Measurements from ENCODE around the gene PLD2. TPM values are rescaled to one million over a fixed set of nuclear protein-coding genes. Genes with fewer than 3 reads are reported as not detected.

PLD2 gene
- polyA plus RNA-seq, 3 donors, result 3.5 to 122 (median 4.0) TPM

GRCh38 chr17:4858068-4858881 is 51.3 kb downstream of the PLD2 start:
- H3K27ac Mint-ChIP-seq, result peak overlapping the region in 3 of 7 donors; percentile 10 to 63 (median 18)
- Histone ChIP-seq H4K20me1 (ENCODE audit: insufficient read depth, low read length) (peaks cover 46% of the 10 kb centered on the region), H3K4me2 (replicated peaks; ENCODE audit: extremely low read depth, low read length, poor library complexity, severe bottlenecking) (peak overlapping the region; percentile 30), H3K9ac (ENCODE audit: insufficient read depth, low read length, poor library complexity, severe bottlenecking) (peak overlapping the region; percentile 18), H3K36me3 (replicated peaks in 1 of 2; ENCODE audit: control insufficient read depth in 1 of 2, insufficient read depth in 2 of 2, low read length in 2 of 2) (peaks cover 21 to 43% of the 10 kb centered on the region in 2 donors), H3K27me3 (ENCODE audit: control insufficient read depth in 2 of 2, insufficient read depth in 2 of 2, low read length in 2 of 2) (no peaks in the 10 kb centered on the region), H3K9me3 (replicated peaks in 1 of 2; ENCODE audit: control insufficient read depth in 1 of 2, insufficient read depth in 1 of 2, low read length in 2 of 2) (no peaks in the 10 kb centered on the region), H3K4me1 (ENCODE audit: control insufficient read depth in 1 of 2, insufficient read depth in 2 of 2, low read length in 2 of 2) (peaks cover 13 to 22% of the 10 kb centered on the region in 2 donors), H3K79me2 (ENCODE audit: insufficient read depth, low read length) (peaks cover 41% of the 10 kb centered on the region), H2AFZ (ENCODE audit: insufficient read depth, low read depth, low read length, poor library complexity, severe bottlenecking) (no peak overlapping the region), H3K4me3 (replicated peaks in 1 of 3; ENCODE audit: low read depth in 2 of 3, low read length in 3 of 3) (no peak overlapping the region), H3K27ac (ENCODE audit: low read depth in 1 of 2, low read length in 2 of 2) (peak overlapping the region in 1 of 2 donors; percentile 20)
- intact Hi-C loops (cut with micrococcal nuclease), result no loop called here
- TF ChIP-seq CTCF (IDR thresholded peaks at IDR 0.05), result no peak
- peaks cover 48 to 59% of the 10 kb centered on the region in 2 donors for H3K36me3 Mint-ChIP-seq
- no peak overlapping the region for H3K4me3 Mint-ChIP-seq
- WGBS (ENCODE audit: insufficient coverage), result 60% methylated on average over 1 of the region's 7 CpGs
- DNase-seq, result no peak
- H3K9me3 Mint-ChIP-seq, result no peaks in the 10 kb centered on the region
- peaks cover 2 to 4% (median 3%) of the 10 kb centered on the region in 3 donors for H3K27me3 Mint-ChIP-seq (ENCODE audit: low read depth in 3 of 3)
- H3K4me1 Mint-ChIP-seq, result peaks cover 19% of the 10 kb centered on the region

GRCh38 chr17:4858882-4859260 is 51.9 kb downstream of the PLD2 start:
- Histone ChIP-seq H3K9ac (ENCODE audit: insufficient read depth, low read length, poor library complexity, severe bottlenecking) (no peak overlapping the region), H2AFZ (ENCODE audit: insufficient read depth, low read depth, low read length, poor library complexity, severe bottlenecking) (no peak overlapping the region), H3K4me1 (ENCODE audit: control insufficient read depth in 1 of 2, insufficient read depth in 2 of 2, low read length in 2 of 2) (peaks cover 13 to 22% of the 10 kb centered on the region in 2 donors), H3K36me3 (replicated peaks in 1 of 2; ENCODE audit: control insufficient read depth in 1 of 2, insufficient read depth in 2 of 2, low read length in 2 of 2) (peaks cover 19 to 42% of the 10 kb centered on the region in 2 donors), H3K27ac (ENCODE audit: low read depth in 1 of 2, low read length in 2 of 2) (no peak overlapping the region), H3K4me3 (replicated peaks in 1 of 3; ENCODE audit: low read depth in 2 of 3, low read length in 3 of 3) (no peak overlapping the region), H3K4me2 (replicated peaks; ENCODE audit: extremely low read depth, low read length, poor library complexity, severe bottlenecking) (peak overlapping the region; percentile 30), H4K20me1 (ENCODE audit: insufficient read depth, low read length) (peaks cover 49% of the 10 kb centered on the region), H3K79me2 (ENCODE audit: insufficient read depth, low read length) (peaks cover 38% of the 10 kb centered on the region), H3K9me3 (replicated peaks in 1 of 2; ENCODE audit: control insufficient read depth in 1 of 2, insufficient read depth in 1 of 2, low read length in 2 of 2) (no peaks in the 10 kb centered on the region), H3K27me3 (ENCODE audit: control insufficient read depth in 2 of 2, insufficient read depth in 2 of 2, low read length in 2 of 2) (no peaks in the 10 kb centered on the region)
- intact Hi-C loops (cut with micrococcal nuclease), result no loop called here
- DNase-seq, result no peak
- no peak overlapping the region for H3K4me3 Mint-ChIP-seq
- peaks cover 19% of the 10 kb centered on the region for H3K4me1 Mint-ChIP-seq
- 46% methylated on average over 5 of the region's 5 CpGs for WGBS (ENCODE audit: insufficient coverage)
- TF ChIP-seq CTCF (IDR thresholded peaks at IDR 0.05), result no peak
- H3K27me3 Mint-ChIP-seq (ENCODE audit: low read depth in 3 of 3), result peaks cover 2 to 4% (median 3%) of the 10 kb centered on the region in 3 donors
- H3K9me3 Mint-ChIP-seq, result no peaks in the 10 kb centered on the region
- peaks cover 44 to 54% of the 10 kb centered on the region in 2 donors for H3K36me3 Mint-ChIP-seq
- H3K27ac Mint-ChIP-seq, result peak overlapping the region in 1 of 7 donors; percentile 63
